Adrenal gland (tissue), 5 donors: ENCODE results near the gene NRIP2.

Experiments used
- CTCF ChIP-seq, 6 experiments: fragments of 450-650 bp in 4 of 6; fragments of 200-600 bp in 2 of 6; sonication (generic) in 1 of 6; IDR thresholded peaks; 1 replicate in 5 of 6; 2 replicates in 1 of 6; pipeline versions ENCODE4 v1.5.1 to v1.8.0; 2016 to 2021; ENCODE audit warnings: antibody characterized with exemption in 6 of 6, mild to moderate bottlenecking in 2 of 6, moderate library complexity in 1 of 6
- POLR2A ChIP-seq, 2 donors: fragments of 450-650 bp; IDR thresholded peaks; one replicate each; pipeline ENCODE4 v1.6.1; 2017; ENCODE audit warnings: antibody characterized with exemption in 2 of 2, mild to moderate bottlenecking in 2 of 2, moderate library complexity in 1 of 2
- donor health status: DM: no; HTN: no; CAD: no.

- no peak for TF ChIP-seq POLR2A (IDR thresholded peaks at IDR 0.05)
- TF ChIP-seq CTCF (IDR thresholded peaks at IDR 0.05) = no peak
Observed at GRCh38 chr12:2877953-2878732, 43.3 kb upstream of the NRIP2 start.
